NCI-H446 treated with DMSO at 0.1 percent for 48 hours (cell line): ENCODE measurements around the gene COMMD1.
"Not testable (repeated sequence)": the region's sequence is repeated elsewhere in the genome, so short reads cannot be mapped to it uniquely, and the experiment has no call there.

Experiments used
- DNase-seq: peaks from one replicate; lab custom pipeline; 2025; lab: John Stamatoyannopoulos, UW

The COMMD1 gene

DNA sequence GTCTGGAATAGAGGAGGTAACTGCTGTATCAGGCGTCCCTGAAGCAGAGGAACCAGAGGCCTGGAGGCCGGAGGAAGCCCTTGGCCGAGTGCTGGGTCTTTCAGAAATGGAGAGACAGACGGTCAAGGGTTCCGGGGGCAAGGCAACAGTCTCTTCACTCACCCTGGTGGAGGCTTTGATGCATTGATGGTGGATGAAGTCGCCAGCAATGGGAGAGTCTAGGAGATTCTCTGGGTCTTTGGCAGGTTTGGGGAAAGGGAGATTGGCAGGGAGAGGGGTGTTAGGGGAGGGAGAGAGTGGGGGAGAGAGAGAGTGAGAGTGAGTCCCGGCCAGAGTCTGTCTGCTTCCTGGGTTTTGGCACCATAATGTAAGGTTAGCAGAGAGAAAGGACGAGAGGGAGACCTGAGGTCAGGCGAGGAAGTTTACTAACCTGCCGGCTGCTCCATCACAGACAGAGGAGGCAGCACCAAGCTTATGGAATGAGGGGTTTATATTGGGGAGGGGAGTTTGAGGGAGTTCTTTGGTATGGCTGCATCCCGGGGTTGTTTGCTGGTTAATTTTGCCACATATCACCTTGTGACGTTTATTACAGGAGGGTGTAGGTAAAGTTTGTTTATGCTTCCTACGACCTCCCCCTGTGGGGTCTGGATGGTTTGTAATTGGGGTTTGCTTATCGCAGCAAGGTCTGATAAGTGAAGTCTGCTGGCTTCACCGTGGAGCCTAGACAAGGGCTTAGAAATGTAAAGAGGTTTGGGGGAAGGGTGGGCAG is 19.6 kb downstream of the COMMD1 start:
- DNase-seq = no peak

- DNase-seq = no peak
Observed at GRCh38 chr2:61926531-61927477, 21.3 kb downstream of the COMMD1 start.

GRCh38 chr2:61928826-61929461 is 23.5 kb downstream of the COMMD1 start:
- no peak for DNase-seq

DNA sequence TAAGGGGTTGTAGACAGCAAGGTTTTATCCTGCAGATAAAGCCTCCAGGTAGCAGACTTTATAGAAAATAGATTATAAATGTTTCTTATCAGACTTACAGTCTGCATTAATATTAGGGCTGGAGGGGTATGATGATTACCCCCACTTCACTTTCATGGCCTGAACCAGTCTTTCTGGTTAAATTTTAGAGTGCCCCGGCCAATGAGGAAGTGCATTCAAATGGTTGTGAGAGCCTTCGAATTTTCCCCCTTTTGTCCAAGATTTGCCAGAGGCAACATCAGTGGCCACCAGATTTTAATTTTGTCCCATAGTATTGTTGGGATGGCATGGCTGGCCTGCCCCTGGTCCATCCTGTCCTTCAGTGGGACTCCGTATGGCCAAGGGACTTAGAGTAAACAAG is 31.6 kb downstream of the COMMD1 start:
- no peak for DNase-seq

- no peak for DNase-seq
Observed at GRCh38 chr2:61937886-61938285, 32.4 kb downstream of the COMMD1 start.

DNA sequence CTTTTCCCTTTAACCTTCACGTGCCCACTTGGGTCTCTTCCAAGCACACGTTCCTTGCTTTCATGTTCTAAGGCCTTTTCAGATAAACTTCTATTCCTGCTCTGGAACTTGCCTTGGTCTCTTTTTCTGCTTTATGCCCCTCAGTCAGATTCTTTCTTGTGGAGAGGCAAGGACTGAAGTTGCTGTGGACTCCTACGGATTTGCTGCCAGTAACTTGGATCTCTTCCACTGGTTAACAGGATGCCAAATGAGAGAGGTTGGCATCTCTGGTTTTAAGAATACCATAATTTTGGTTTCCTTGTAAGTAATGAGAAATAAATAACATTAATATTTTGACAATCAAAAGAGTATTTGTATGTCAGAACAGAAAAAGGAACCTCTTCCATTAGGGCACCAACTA is 33.0 kb downstream of the COMMD1 start:
- no peak for DNase-seq

DNA sequence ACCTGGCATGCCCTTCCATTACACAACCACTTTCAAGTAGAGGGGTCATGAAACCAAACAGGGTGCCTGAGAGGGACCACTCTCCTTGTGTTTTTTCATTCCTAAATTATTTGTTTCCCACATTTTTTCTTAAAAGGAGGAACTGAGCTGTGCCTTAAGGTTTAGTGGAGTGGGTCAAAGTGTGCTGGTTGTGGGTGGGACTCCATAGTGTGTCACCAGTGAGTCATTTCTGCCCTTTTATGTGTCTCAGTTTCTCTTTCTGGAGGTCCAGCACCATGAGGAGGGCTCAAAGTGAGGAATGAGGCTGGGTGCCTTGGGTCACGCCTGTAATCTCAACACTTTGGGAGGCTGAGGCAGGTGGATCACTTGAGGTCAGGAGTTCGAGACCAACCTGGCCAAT is 37.8 kb downstream of the COMMD1 start:
- no peak for DNase-seq

DNA sequence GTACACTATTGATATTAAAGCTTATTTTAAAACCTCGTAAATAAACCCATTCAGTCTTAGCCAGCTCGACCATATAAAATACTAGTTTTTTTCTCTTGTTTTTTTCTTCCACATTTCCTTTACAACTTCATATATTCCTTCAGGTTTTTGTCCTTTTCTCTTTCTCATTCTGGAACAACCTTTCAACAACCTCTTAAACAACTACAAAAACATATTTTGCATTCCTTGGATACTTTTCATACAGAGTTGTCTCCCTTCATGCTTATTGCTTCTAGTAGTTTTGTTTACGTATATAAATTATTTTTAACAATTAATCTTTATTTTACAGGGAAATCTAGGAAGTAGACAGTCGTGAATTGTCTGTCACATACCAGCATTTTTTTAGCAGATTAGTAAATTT is 41.2 kb downstream of the COMMD1 start:
- DNase-seq = no peak

DNA sequence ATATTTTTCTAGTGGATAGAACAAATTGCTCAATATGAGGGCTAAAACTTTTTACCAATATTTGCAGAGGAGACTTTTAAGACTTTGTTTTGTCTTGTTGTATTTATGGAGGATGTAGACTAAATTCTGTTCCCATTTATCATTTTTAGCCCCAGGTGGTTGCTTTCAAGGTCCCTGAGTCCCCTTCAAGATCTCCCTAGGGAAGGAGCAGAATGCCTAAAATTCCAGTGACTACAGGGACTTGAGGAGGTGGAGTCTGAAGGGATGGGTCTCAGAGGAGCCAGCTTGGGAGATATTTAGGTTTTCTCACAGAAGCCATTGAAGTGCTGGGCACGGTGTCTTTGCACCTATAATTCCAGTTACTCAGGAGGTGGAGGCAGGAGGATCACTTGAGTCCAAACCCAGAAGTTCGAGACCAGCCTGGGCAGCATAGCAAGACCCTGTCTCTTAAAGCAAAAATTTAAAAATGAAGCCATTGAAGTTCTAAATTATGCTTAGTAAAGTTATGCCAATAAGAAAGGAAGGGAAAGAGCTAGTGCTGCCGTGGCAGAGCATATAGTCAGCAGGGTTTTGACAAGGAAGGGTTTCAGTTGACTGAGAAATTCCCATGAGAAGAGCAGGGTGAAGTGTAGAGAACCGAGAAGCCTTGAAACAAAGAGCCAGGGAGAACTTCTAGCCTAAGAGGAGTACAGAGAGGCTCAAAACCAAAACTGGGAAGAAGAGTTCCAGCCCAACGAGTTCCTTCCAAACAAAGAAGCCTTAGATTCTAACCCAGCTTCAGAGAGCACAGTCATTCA is 43.4 kb downstream of the COMMD1 start:
- DNase-seq = no peak

- no peak for DNase-seq
Observed at GRCh38 chr2:61949458-61949713, 43.9 kb downstream of the COMMD1 start.

DNA sequence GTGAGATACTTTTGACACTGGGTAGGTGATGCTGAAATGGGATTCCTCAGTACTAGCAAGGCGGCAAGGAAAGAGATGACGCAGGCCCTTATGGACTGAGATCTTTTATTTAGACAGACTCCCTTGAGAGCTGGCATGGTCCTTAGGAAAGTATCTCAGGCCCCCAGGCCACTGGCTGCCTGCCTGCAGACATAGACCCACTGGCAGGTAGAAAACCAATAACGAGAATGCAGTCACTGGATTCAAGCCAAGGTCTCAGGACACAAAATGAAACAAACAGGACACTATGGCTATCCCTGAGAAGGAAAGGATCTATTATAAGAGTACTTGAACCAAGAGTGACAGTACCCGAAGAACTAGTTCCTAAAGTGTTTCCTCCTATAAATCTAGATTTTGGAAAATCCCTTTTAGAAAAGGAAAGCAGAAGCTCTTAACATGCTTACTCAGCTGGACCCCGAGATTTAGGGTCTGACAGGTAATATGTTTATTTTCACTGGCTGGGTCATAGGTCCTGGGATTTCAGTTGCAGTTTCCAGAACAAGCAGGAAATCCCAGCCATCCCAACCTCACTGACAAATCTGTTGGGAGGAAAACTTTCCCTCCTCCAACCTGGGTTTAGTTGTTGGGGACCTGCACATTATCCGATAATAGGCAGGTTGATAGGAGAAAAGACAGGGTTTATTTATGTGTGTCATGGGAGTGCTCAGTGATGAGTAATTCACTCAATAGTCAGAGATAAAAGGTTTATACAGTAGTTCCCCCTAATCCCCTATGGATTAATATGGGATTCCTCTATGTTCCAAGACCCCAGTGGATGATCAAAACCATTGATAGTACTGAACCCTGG is 44.5 kb downstream of the COMMD1 start:
- DNase-seq = no peak

DNA sequence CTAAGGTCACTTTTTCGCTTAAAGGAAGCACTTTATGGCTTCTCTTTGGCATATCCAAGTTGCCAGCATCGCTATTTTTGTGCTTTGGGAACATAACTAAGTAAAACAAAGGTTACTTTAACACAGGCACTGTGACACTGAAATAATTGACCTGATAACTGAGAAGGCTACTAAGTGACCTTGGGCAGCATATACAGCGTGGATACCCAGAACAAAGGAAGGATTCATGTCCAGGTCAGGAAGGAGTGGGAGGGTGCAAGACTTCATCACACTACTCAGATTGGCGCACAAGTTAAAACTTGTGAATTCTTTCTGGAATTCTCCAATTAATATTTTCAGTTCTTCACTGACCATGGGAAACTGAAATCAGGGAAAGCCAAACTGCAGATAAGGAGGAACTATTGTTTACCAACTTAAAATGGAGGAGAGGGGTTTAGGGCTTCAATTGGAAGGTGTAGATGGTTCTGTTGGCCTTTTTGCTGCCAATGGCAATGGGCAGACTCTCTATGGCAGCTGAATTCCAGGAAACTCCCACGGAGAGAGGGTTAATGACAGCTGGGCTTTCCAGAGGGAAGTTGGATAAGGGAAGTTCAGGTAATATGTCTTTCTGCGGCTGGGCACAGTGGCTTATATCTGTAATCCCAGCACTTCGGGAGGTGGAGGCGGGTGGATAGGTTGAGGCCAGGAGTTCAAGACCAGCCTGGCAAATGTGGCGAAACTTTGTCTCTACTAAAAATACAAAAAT is 45.3 kb downstream of the COMMD1 start:
- DNase-seq = no peak

DNA sequence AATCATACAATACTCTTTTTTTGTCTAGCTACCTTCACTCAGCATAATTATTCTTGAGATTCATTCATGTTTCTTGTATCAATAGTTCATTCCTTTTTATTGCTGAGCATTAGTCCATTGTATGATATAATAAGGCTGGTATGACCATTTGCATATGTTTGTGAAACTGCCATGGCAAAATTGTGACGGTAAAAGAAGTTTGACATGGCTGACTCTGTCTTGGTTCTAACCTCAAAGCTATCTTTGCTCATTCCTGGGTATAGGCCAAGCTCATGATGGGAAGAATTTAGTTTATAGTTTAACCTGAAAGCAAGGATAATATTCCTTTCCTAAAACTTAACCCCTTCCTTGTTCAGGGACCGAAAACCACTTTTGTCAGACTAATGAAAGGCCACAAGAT is 46.4 kb downstream of the COMMD1 start:
- no peak for DNase-seq

DNA sequence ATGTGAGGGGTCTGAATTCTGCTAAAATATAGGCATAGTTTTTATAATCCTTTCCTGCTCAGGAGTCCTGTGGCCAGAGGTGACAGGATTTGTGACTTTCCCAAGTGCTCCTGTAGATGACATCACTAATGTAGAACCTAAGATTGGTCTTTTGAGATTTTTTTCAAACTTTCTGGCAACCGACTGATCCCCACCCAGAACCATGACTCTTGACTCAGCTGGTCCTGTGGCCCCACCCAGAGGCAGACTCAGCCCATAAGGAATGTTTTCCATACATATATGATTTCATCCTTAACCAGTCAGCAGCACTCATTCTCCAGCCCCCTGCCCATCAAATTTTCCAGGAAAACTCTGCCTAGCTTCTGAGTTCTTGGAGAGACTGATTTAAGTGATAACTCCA is 46.8 kb downstream of the COMMD1 start:
- no peak for DNase-seq

DNA sequence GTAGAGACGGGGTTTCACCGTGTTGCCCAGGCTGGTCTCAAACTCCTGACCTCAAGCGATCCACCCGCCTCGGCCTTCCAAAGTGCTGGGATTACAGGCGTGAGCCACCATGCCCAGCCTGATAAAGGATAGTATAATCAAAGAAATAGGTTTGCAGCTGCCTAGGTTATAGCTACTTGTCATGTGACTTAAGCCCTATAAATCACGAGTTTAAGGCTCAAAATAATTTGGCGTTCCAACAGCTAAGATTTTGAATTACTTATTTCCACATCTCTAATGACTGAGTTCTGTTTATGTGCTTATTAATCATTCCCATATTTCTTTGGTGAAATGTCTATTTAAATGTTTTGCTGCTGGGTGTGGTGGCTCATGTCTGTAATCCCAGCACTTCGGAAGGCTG is 49.4 kb downstream of the COMMD1 start:
- DNase-seq = not testable (repeated sequence)

GRCh38 chr2:61959381-61960293 is 54.2 kb downstream of the COMMD1 start:
- DNase-seq = no peak

DNA sequence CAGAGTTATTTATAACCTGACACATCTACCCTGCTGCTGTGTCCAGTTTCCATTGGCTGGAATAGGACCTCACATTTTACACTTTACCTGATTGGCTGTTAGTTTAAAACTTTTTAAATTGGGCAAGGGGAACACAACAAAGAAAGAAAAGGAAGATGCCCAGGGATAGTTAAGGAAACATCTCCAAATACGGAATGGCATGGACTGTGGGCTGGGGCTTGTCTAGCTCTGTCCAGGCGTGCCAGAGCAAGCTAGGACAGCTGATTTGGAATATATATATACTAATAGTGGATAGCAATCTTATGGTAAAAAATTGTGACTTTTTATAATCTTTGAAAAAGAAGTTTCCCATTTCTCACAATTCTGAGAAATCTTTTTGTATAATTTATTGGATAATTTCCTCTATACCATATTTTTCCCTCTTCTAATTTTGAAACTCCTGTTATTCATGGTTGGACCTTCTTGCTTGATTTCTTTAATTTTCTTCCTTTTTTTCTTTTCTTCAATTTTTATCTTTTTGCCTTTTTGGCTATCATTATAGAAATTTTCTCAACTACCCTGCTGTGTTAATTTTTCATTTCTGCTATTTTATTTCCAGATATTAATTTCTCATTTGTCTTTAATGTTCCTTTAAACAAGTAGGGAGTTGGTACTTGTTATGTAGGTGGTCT is 55.9 kb downstream of the COMMD1 start:
- no peak for DNase-seq

DNA sequence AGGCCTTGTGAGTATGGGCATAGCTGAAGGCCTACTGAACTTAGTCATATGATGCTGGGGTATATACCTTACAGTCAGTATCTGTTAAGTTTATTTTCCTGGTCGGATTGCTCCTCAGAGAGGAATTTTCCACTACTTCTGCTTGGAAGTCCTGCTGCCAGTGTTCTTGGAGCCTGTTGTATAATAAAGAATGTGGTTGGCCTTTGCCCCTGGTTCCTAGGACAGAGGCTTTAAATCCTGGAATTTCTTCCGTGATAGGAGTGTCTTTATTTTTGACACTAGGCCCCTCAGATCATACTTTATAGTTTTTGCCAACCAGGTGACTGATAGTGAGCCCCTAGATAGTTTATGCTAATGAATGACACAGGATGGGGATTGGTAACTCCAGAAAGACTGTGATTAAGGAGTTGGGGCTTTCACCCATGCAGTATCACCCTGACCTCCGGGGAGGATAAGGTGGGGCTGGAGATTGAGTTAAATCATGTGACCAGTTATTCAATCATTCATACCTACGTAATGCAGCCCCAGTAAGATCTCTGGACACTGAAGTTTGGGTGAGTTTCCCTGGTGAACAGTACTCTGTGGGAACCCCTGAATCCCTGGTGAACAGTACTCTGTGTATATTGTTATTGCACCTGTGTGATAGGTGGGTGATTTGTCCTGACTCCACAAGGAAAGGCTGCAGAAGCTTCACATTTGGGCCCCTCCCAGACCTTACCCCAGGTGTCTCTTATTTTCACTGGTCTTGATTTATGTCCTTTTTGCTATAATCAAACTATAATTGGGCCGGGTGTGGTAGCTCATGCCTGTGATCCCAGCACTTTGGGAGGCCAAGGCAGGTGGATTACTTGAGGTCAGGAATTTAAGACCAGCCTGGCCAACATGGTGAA is 56.9 kb downstream of the COMMD1 start:
- DNase-seq = no peak
